Activated T-helper 2 cell treated with anti-CD3 and anti-CD28 coated beads, Interferon-gamma antibody, Interleukin-2, Interleukin-4, amounts not matched to agents 10 μg/mL and 5 μg/mL and 100 μg/mL, durations not matched to agents 14 hours and 24 hours and 36 hours (primary cell): ENCODE measurements around the gene NCAM1. TPM values are rescaled to one million over a fixed set of nuclear protein-coding genes. Genes with fewer than 3 reads are reported as not detected.
"Not testable (repeated sequence)": the region's sequence is repeated elsewhere in the genome, so short reads cannot be mapped to it uniquely, and the experiment has no call there.

Experiments
- DNase-seq: peaks from one replicate; pipeline ENCODE4 v3.0.0; 2021; ENCODE audit warnings: low spot score
- H3K27ac Mint-ChIP-seq: one replicate; pipeline ENCODE4 v1.8.0; 2021; ENCODE audit warnings: mixed read lengths
- H3K27me3 Mint-ChIP-seq: one replicate; pipeline ENCODE4 v1.8.0; 2021; ENCODE audit warnings: low read depth, mixed read lengths
- H3K36me3 Mint-ChIP-seq: one replicate; pipeline ENCODE4 v1.8.0; 2021; ENCODE audit warnings: low read depth, mixed read lengths
- H3K4me1 Mint-ChIP-seq: one replicate; pipeline ENCODE4 v1.8.0; 2021; ENCODE audit warnings: low read depth, mixed read lengths
- H3K4me3 Mint-ChIP-seq: one replicate; pipeline ENCODE4 v1.8.0; 2021; ENCODE audit warnings: low read depth, mild to moderate bottlenecking, moderate library complexity, mixed read lengths
- H3K9me3 Mint-ChIP-seq: one replicate; pipeline ENCODE4 v1.8.0; 2021; ENCODE audit warnings: mixed read lengths
- intact Hi-C: fragments of 100-400 bp; cut with micrococcal nuclease; formaldehyde crosslinking; loops from one replicate; pipeline ENCODE4 v1.15.1; 2023
- total RNA-seq: library from RNA; stranded (reverse); gene quantifications from 2 replicates; pipeline ENCODE4 v1.2.3, GENCODE V29; 2022

The NCAM1 gene
- total RNA-seq, 1 donor from 2014 or later, result not detected

GRCh38 chr11:113046866-113047265 is 85.6 kb downstream of the NCAM1 start:
- Mint-ChIP-seq H3K27me3 (no peaks in the 10 kb centered on the region), H3K4me1 (no peaks in the 10 kb centered on the region), H3K4me3 (no peak overlapping the region), H3K36me3 (no peaks in the 10 kb centered on the region), H3K27ac (no peak overlapping the region), H3K9me3 (no peaks in the 10 kb centered on the region)
- intact Hi-C loops, result no loop called here
- DNase-seq, result no peak

- no peaks in the 10 kb centered on the region for H3K36me3 Mint-ChIP-seq
- no peaks in the 10 kb centered on the region for H3K9me3 Mint-ChIP-seq
- H3K27ac Mint-ChIP-seq, result no peak overlapping the region
- no peaks in the 10 kb centered on the region for H3K27me3 Mint-ChIP-seq
- DNase-seq, result no peak
- H3K4me1 Mint-ChIP-seq, result no peaks in the 10 kb centered on the region
- intact Hi-C loops, result no loop called here
- H3K4me3 Mint-ChIP-seq, result no peak overlapping the region
Observed at GRCh38 chr11:113048820-113049768, 87.9 kb downstream of the NCAM1 start.

DNA sequence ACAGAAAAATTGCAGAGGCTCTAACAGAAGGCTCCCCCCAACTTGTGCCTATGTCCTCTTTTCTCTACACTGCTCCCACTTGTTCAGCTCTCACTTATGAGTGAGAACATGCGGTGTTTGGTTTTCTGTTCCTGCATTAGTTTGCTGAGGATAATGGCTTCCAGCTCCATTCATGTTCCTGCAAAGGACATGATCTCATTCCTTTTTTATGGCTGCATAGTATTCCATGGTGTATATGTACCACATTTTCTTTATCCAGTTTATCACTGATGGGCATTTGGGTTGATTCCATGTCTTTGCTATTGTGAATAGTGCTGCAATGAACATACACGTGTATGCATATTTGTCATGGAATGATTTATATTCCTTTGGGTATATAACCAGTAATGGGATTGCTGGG is 91.8 kb downstream of the NCAM1 start:
- intact Hi-C loops, DNase-seq, H3K4me3 Mint-ChIP-seq, H3K27me3 Mint-ChIP-seq, H3K27ac Mint-ChIP-seq, H3K4me1 Mint-ChIP-seq, H3K36me3 Mint-ChIP-seq, H3K9me3 Mint-ChIP-seq: not testable (repeated sequence)

GRCh38 chr11:113057038-113057437 is 95.8 kb downstream of the NCAM1 start:
- Mint-ChIP-seq H3K4me3 (no peak overlapping the region), H3K27me3 (no peaks in the 10 kb centered on the region), H3K36me3 (no peaks in the 10 kb centered on the region), H3K4me1 (no peaks in the 10 kb centered on the region), H3K9me3 (no peaks in the 10 kb centered on the region), H3K27ac (no peak overlapping the region)
- intact Hi-C loops, result no loop called here
- no peak for DNase-seq

- H3K4me1 Mint-ChIP-seq, result no peaks in the 10 kb centered on the region
- H3K4me3 Mint-ChIP-seq, result no peak overlapping the region
- intact Hi-C loops, result no loop called here
- no peak overlapping the region for H3K27ac Mint-ChIP-seq
- no peaks in the 10 kb centered on the region for H3K27me3 Mint-ChIP-seq
- no peaks in the 10 kb centered on the region for H3K9me3 Mint-ChIP-seq
- DNase-seq, result no peak
- no peaks in the 10 kb centered on the region for H3K36me3 Mint-ChIP-seq
Observed at GRCh38 chr11:113059548-113059947, 98.3 kb downstream of the NCAM1 start.

DNA sequence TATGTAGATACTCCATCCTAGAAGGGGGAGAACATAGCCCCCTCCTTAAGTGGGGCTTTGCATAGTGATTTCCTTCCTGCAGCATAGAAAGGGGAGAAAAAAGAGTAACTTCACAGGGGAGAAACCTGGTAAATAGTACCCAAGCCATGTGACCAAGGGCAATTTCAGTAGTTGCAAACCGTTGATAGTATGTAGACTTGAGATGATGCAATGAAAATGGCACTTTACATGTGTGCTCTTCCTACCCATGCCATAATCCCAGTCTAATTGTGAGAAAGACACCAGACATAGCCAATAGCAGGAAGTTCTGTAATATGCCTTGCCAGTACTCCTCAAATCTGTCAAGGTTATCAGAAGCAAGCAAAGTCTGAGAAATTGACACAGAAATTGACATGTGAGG is 104.1 kb downstream of the NCAM1 start:
- no peaks in the 10 kb centered on the region for H3K27me3 Mint-ChIP-seq
- intact Hi-C loops, result no loop called here
- DNase-seq, result no peak
- no peaks in the 10 kb centered on the region for H3K36me3 Mint-ChIP-seq
- no peaks in the 10 kb centered on the region for H3K4me1 Mint-ChIP-seq
- no peak overlapping the region for H3K4me3 Mint-ChIP-seq
- H3K27ac Mint-ChIP-seq, result no peak overlapping the region
- no peaks in the 10 kb centered on the region for H3K9me3 Mint-ChIP-seq

DNA sequence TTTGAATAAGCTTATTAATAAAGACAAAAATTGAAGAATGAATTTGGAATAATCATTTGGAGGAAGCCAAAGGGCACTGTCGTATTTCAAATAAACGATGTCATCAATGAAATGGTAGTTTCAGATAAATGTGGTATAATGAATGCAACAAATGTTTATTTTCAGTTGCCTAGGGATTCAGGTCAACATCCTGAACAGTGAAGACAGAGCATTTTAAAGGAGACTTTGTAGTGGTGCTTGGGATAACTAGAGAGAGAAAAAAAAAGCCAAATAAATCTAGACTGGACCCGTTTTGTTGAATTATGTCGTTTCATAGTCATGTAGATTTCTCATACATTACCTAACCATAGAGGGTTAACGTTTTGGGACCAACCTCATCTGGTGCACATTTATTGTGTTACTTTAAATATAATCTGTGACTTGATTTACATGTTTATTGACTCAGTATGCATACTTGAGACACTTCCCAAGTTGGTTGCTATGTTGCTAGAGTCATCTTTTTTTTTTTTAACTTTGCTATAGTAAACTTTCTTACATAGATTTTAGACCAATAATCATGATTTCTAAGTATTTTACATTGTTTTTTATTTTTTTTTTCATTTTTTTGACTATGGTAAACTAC is 111.1 kb downstream of the NCAM1 start:
- H3K36me3 Mint-ChIP-seq, result no peaks in the 10 kb centered on the region
- H3K27ac Mint-ChIP-seq, result no peak overlapping the region
- no peak for DNase-seq
- no peaks in the 10 kb centered on the region for H3K27me3 Mint-ChIP-seq
- H3K9me3 Mint-ChIP-seq, result no peaks in the 10 kb centered on the region
- H3K4me3 Mint-ChIP-seq, result no peak overlapping the region
- intact Hi-C loops, result no loop called here
- H3K4me1 Mint-ChIP-seq, result no peaks in the 10 kb centered on the region

- H3K4me1 Mint-ChIP-seq, result no peaks in the 10 kb centered on the region
- no peaks in the 10 kb centered on the region for H3K27me3 Mint-ChIP-seq
- intact Hi-C loops, result no loop called here
- no peaks in the 10 kb centered on the region for H3K9me3 Mint-ChIP-seq
- no peak overlapping the region for H3K27ac Mint-ChIP-seq
- no peaks in the 10 kb centered on the region for H3K36me3 Mint-ChIP-seq
- no peak overlapping the region for H3K4me3 Mint-ChIP-seq
- no peak for DNase-seq
Observed at GRCh38 chr11:113073290-113073953, 112.2 kb downstream of the NCAM1 start.

GRCh38 chr11:113075586-113076095 is 114.4 kb downstream of the NCAM1 start:
- intact Hi-C loops, result no loop called here
- Mint-ChIP-seq H3K36me3 (no peaks in the 10 kb centered on the region), H3K4me1 (no peaks in the 10 kb centered on the region), H3K27ac (no peak overlapping the region), H3K9me3 (no peaks in the 10 kb centered on the region), H3K4me3 (no peak overlapping the region), H3K27me3 (no peaks in the 10 kb centered on the region)
- DNase-seq, result no peak

DNA sequence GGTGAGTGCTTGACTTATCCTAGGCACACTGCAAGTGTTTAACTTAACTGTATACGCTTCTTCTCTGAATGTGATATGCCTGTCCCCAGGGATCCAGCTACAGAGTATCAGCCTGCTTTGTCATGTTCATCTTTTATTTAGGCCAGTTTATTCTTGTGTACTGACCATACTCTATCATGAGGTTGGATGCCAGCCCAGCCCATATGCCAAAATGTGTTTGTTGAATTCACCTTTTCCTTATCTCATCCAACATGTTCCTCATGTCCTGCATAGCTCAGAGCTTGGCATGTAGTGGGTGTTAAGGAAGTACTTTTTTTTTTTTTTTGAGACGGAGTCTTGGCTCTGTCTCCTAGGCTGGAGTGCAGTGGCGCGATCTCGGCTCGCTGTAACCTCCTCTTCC is 116.2 kb downstream of the NCAM1 start:
- Mint-ChIP-seq H3K4me3 (no peak overlapping the region), H3K27me3 (no peaks in the 10 kb centered on the region), H3K4me1 (no peaks in the 10 kb centered on the region), H3K9me3 (no peaks in the 10 kb centered on the region), H3K36me3 (no peaks in the 10 kb centered on the region), H3K27ac (no peak overlapping the region)
- DNase-seq, result no peak
- intact Hi-C loops, result no loop called here

DNA sequence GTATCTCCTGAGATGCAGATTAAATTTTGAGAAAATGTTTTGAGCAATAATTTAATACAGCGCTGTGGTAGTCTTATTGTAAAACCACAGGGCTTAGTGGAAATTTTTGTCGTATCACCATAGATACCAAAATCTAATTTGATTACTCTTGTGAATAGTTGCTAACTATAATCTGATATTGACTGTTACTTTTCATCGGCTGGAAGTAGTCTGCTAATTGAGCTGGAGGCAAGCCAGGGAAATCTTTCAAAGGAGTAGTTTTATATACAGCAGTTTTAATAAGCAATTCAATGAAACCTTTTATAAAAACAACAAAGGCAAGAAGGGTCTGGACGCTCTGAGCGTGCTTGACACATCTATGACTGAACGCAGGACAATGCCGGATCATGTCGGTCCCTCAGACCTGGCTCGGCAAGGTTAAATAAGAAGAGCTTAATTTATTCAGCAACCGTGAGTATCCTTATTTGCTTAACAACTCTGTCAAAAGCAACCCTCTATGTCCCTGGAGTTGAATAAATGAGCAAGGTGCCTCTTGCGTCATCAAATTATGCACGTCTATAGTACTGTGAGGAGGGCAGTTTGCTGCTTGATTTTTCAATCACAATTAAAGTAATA is 121.2 kb downstream of the NCAM1 start:
- no peak for DNase-seq
- Mint-ChIP-seq H3K4me3 (no peak overlapping the region), H3K27me3 (peaks cover 3% of the 10 kb centered on the region), H3K4me1 (no peaks in the 10 kb centered on the region), H3K9me3 (no peaks in the 10 kb centered on the region), H3K27ac (no peak overlapping the region), H3K36me3 (no peaks in the 10 kb centered on the region)
- intact Hi-C loops, result no loop called here

- no peaks in the 10 kb centered on the region for H3K36me3 Mint-ChIP-seq
- H3K27me3 Mint-ChIP-seq, result peaks cover 3% of the 10 kb centered on the region
- intact Hi-C loops, result no loop called here
- no peak for DNase-seq
- H3K9me3 Mint-ChIP-seq, result no peaks in the 10 kb centered on the region
- H3K4me1 Mint-ChIP-seq, result no peaks in the 10 kb centered on the region
- H3K27ac Mint-ChIP-seq, result no peak overlapping the region
- no peak overlapping the region for H3K4me3 Mint-ChIP-seq
Observed at GRCh38 chr11:113083571-113083970, 122.4 kb downstream of the NCAM1 start.
